Mesenchymal stem cell (in vitro differentiated cells and primary cell): ENCODE results near the gene ALPI.
"Not testable (repeated sequence)": the region's sequence is repeated elsewhere in the genome, so short reads cannot be mapped to it uniquely, and the experiment has no call there.

ENCODE experiments used
- DNase-seq: peaks from one replicate; pipeline ENCODE4 v3.0.0-alpha.2; 2013
- H2AFZ ChIP-seq: one replicate; pipeline ENCODE4 v1.6.1; 2013; ENCODE audit warnings: low read depth, mild to moderate bottlenecking, control low read depth, inconsistent platforms, low read length, moderate library complexity
- H2AK5ac ChIP-seq: 2 replicates; pipeline ENCODE4 v1.6.1; 2013; ENCODE audit warnings: low read length, moderate library complexity, mild to moderate bottlenecking, inconsistent platforms; ENCODE audit not compliant: severe bottlenecking
- H2BK120ac ChIP-seq: one replicate; pipeline ENCODE4 v1.6.1; 2013; ENCODE audit warnings: low read depth, mild to moderate bottlenecking, inconsistent platforms, low read length, moderate library complexity
- H2BK12ac ChIP-seq, 2 experiments: one replicate each; pipeline ENCODE4 v1.6.1; 2013; ENCODE audit warnings: inconsistent platforms in 2 of 2, low read length in 2 of 2, mild to moderate bottlenecking in 2 of 2, moderate library complexity in 2 of 2, control low read depth in 1 of 2
- H2BK15ac ChIP-seq: one replicate; pipeline ENCODE4 v1.6.1; 2013; ENCODE audit warnings: mild to moderate bottlenecking, low read depth, inconsistent platforms; ENCODE audit not compliant: poor library complexity, severe bottlenecking
- H2BK5ac ChIP-seq: 2 replicates; pipeline ENCODE4 v1.6.1; 2013; ENCODE audit warnings: low read depth, mild to moderate bottlenecking, low read length, control low read depth, inconsistent platforms; ENCODE audit not compliant: poor library complexity, severe bottlenecking
- H3K14ac ChIP-seq, 2 experiments: one replicate each; pipeline ENCODE4 v1.6.1; 2013; ENCODE audit warnings: inconsistent platforms in 2 of 2, low read length in 2 of 2, control low read depth in 1 of 2, mild to moderate bottlenecking in 1 of 2, moderate library complexity in 1 of 2
- H3K18ac ChIP-seq, 2 experiments: one replicate each; pipeline ENCODE4 v1.6.1; 2013; ENCODE audit warnings: inconsistent platforms in 2 of 2, low read length in 2 of 2, control low read depth in 1 of 2, low read depth in 1 of 2, mild to moderate bottlenecking in 1 of 2
- H3K23ac ChIP-seq, 2 experiments: one replicate each; pipeline ENCODE4 v1.6.1; 2013; ENCODE audit warnings: inconsistent platforms in 2 of 2, low read length in 2 of 2, mild to moderate bottlenecking in 2 of 2, moderate library complexity in 2 of 2, control low read depth in 1 of 2
- H3K27ac ChIP-seq: 2 replicates; pipeline ENCODE4 v1.5.1; 2013; ENCODE audit warnings: mild to moderate bottlenecking, moderate library complexity, low read length, control low read depth, inconsistent platforms; ENCODE audit not compliant: poor library complexity, severe bottlenecking
- H3K27me3 ChIP-seq, 2 experiments: 2 replicates each; pipeline versions ENCODE4 v1.6.1 to v1.7.0; 2013; ENCODE audit warnings: low read length in 2 of 2, mild to moderate bottlenecking in 2 of 2, moderate library complexity in 2 of 2, control low read depth in 1 of 2, inconsistent platforms in 1 of 2; ENCODE audit not compliant: control insufficient read depth in 1 of 2, insufficient read depth in 1 of 2
- H3K36me3 ChIP-seq, 2 experiments: 2 replicates each; pipeline versions ENCODE4 v1.6.1 to v1.7.0; 2013; ENCODE audit warnings: low read length in 2 of 2, control low read depth in 1 of 2, inconsistent platforms in 1 of 2, low read depth in 1 of 2, mild to moderate bottlenecking in 1 of 2; ENCODE audit not compliant: insufficient read depth in 2 of 2, control insufficient read depth in 1 of 2
- H3K4ac ChIP-seq, 2 experiments: one replicate each; pipeline ENCODE4 v1.6.1; 2013; ENCODE audit warnings: inconsistent platforms in 2 of 2, low read length in 2 of 2, mild to moderate bottlenecking in 2 of 2, moderate library complexity in 2 of 2, control low read depth in 1 of 2, low read depth in 1 of 2
- H3K4me1 ChIP-seq: 2 replicates; pipeline ENCODE4 v1.6.1; 2013; ENCODE audit warnings: low read depth, low read length, control low read depth; ENCODE audit not compliant: control insufficient read depth, insufficient read depth
- H3K4me2 ChIP-seq: 2 replicates; pipeline ENCODE4 v1.6.1; 2013; ENCODE audit warnings: low read length, mild to moderate bottlenecking, inconsistent platforms; ENCODE audit not compliant: poor library complexity, severe bottlenecking
- H3K4me3 ChIP-seq, 2 experiments: 2 replicates each; pipeline versions ENCODE4 v1.5.1 to v1.7.0; 2013; ENCODE audit warnings: low read length in 2 of 2, mild to moderate bottlenecking in 2 of 2, control low read depth in 1 of 2, low read depth in 1 of 2; ENCODE audit not compliant: insufficient read depth in 1 of 2
- H3K79me1 ChIP-seq: replicated peaks from 2 replicates; pipeline ENCODE4 v1.6.1; 2013; ENCODE audit warnings: mild to moderate bottlenecking, control low read depth, low read length, inconsistent platforms; ENCODE audit not compliant: poor library complexity, severe bottlenecking
- H3K9ac ChIP-seq: 2 replicates; pipeline ENCODE4 v1.7.0; 2013; ENCODE audit warnings: mild to moderate bottlenecking, low read length, moderate library complexity
- H3K9me3 ChIP-seq: 2 replicates; pipeline ENCODE4 v1.7.0; 2013; ENCODE audit warnings: mild to moderate bottlenecking, low read length; ENCODE audit not compliant: control insufficient read depth
- H4K8ac ChIP-seq: one replicate; pipeline ENCODE4 v1.6.1; 2013; ENCODE audit warnings: inconsistent platforms, mild to moderate bottlenecking, low read length, moderate library complexity
- H4K91ac ChIP-seq: one replicate; pipeline ENCODE4 v1.6.1; 2013; ENCODE audit warnings: mild to moderate bottlenecking, low read length, inconsistent platforms
- WGBS: methylation state at CpG from one replicate; pipeline ENCODE4 v1.1.7; 2013; ENCODE audit warnings: mixed read lengths; 5-methylcytosine and 5-hydroxymethylcytosine counted together

Gene ALPI

GRCh38 chr2:232441922-232442321 lies 14.0 kb upstream of the ALPI start:
- not testable (repeated sequence) for H4K8ac ChIP-seq, H2AFZ ChIP-seq, H2BK15ac ChIP-seq, H3K36me3 ChIP-seq, H2BK5ac ChIP-seq, H3K9me3 ChIP-seq, H2BK12ac ChIP-seq, H3K4me1 ChIP-seq, H3K14ac ChIP-seq, H3K79me1 ChIP-seq, H3K27ac ChIP-seq, H3K18ac ChIP-seq, H4K91ac ChIP-seq, H2BK120ac ChIP-seq, H3K4ac ChIP-seq, H3K23ac ChIP-seq, H2AK5ac ChIP-seq, H3K9ac ChIP-seq, H3K4me3 ChIP-seq, DNase-seq, H3K4me2 ChIP-seq
- peaks cover 33 to 35% of the 10 kb centered on the region in 2 experiments for H3K27me3 ChIP-seq
- WGBS, result 86% methylated on average over 4 of the region's 10 CpGs

- DNase-seq, H3K18ac ChIP-seq, H2BK120ac ChIP-seq, H3K36me3 ChIP-seq, H2AFZ ChIP-seq, H4K91ac ChIP-seq, H4K8ac ChIP-seq, H3K4ac ChIP-seq, H2AK5ac ChIP-seq, H3K79me1 ChIP-seq, H3K4me1 ChIP-seq, H3K4me2 ChIP-seq, H2BK15ac ChIP-seq, H3K27ac ChIP-seq, H3K9ac ChIP-seq, H2BK12ac ChIP-seq, H3K14ac ChIP-seq, H3K4me3 ChIP-seq, H3K23ac ChIP-seq, H2BK5ac ChIP-seq, H3K9me3 ChIP-seq: not testable (repeated sequence)
- WGBS, result 73% methylated on average over 11 of the region's 13 CpGs
- peaks cover 31 to 32% of the 10 kb centered on the region in 2 experiments for H3K27me3 ChIP-seq
Measured at GRCh38 chr2:232442431-232442830, 13.5 kb upstream of the ALPI start.

- not testable (repeated sequence) for H3K4me2 ChIP-seq, H3K36me3 ChIP-seq, H3K27ac ChIP-seq, H2BK120ac ChIP-seq, H3K79me1 ChIP-seq, H4K8ac ChIP-seq, H3K18ac ChIP-seq, H3K23ac ChIP-seq, H3K9me3 ChIP-seq, H3K9ac ChIP-seq, DNase-seq, H3K4ac ChIP-seq, H3K4me3 ChIP-seq, H3K14ac ChIP-seq, H3K4me1 ChIP-seq, H2BK15ac ChIP-seq, H4K91ac ChIP-seq, H2BK5ac ChIP-seq, H2AK5ac ChIP-seq, H2AFZ ChIP-seq, H2BK12ac ChIP-seq
- H3K27me3 ChIP-seq, result peaks cover 26 to 27% of the 10 kb centered on the region in 2 experiments
- WGBS, result 96% methylated on average over 4 of the region's 13 CpGs
Measured at GRCh38 chr2:232443047-232443446, 12.9 kb upstream of the ALPI start.

GRCh38 chr2:232443669-232444408 lies 12.1 kb upstream of the ALPI start:
- not testable (repeated sequence) for H3K18ac ChIP-seq, H2AK5ac ChIP-seq, H2BK5ac ChIP-seq, H4K91ac ChIP-seq, H3K4ac ChIP-seq, H3K36me3 ChIP-seq, H2BK120ac ChIP-seq, H3K27ac ChIP-seq, H3K79me1 ChIP-seq, H3K9ac ChIP-seq, H2BK15ac ChIP-seq, H3K9me3 ChIP-seq, H2AFZ ChIP-seq, H3K4me2 ChIP-seq, H3K14ac ChIP-seq, H3K4me1 ChIP-seq, DNase-seq, H4K8ac ChIP-seq, H3K23ac ChIP-seq, H3K4me3 ChIP-seq
- H2BK12ac ChIP-seq, result peak overlapping the region in 1 of 2 experiments; percentile 34
- 94% methylated on average over 9 of the region's 21 CpGs for WGBS
- H3K27me3 ChIP-seq, result peaks cover 19 to 20% of the 10 kb centered on the region in 2 experiments
